KOPT-K1 (cell line): ENCODE results near the gene KCNG1.
"Not testable (repeated sequence)": the region's sequence is repeated elsewhere in the genome, so short reads cannot be mapped to it uniquely, and the experiment has no call there.

Experiments
- H3K27ac ChIP-seq: fragments of 200-600 bp; sonication (generic); 2 replicates; pipeline ENCODE4 v1.5.1; 2016; ENCODE audit warnings: antibody characterized with exemption, mild to moderate bottlenecking, low read depth, low read length; ENCODE audit not compliant: poor library complexity, severe bottlenecking
- H3K36me3 ChIP-seq: fragments of 200-600 bp; sonication (generic); 2 replicates; pipeline ENCODE4 v1.5.1; 2017; ENCODE audit warnings: antibody characterized with exemption, mild to moderate bottlenecking, low read length, moderate library complexity; ENCODE audit not compliant: insufficient read depth
- H3K9me3 ChIP-seq: fragments of 200-600 bp; sonication (generic); 2 replicates; pipeline ENCODE4 v1.5.1; 2017; ENCODE audit warnings: antibody characterized with exemption, low read length, mild to moderate bottlenecking; ENCODE audit not compliant: insufficient read depth, poor library complexity, severe bottlenecking

Gene KCNG1

DNA sequence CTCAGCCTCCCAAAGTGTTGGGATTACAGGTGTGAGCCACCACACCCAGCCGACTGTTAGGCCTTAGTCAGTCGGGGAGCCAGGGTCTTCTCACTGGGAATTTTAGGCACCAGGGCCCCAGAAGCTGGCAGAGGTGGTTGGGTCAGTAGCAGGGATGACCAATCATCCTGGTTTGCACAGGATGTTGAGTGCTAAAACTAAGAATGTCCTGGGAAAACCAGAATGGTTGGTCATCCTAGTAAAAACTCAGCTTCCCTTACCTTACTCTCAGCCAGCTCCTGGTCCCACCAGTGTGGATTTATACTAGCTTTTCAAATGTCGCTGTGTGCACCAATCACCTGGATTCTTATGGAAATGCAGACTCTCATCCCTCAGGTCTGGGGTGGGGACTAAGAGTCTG lies 31.8 kb downstream of the KCNG1 start:
- Histone ChIP-seq H3K27ac (no peak overlapping the region), H3K9me3 (no peaks in the 10 kb centered on the region), H3K36me3 (no peaks in the 10 kb centered on the region)

DNA sequence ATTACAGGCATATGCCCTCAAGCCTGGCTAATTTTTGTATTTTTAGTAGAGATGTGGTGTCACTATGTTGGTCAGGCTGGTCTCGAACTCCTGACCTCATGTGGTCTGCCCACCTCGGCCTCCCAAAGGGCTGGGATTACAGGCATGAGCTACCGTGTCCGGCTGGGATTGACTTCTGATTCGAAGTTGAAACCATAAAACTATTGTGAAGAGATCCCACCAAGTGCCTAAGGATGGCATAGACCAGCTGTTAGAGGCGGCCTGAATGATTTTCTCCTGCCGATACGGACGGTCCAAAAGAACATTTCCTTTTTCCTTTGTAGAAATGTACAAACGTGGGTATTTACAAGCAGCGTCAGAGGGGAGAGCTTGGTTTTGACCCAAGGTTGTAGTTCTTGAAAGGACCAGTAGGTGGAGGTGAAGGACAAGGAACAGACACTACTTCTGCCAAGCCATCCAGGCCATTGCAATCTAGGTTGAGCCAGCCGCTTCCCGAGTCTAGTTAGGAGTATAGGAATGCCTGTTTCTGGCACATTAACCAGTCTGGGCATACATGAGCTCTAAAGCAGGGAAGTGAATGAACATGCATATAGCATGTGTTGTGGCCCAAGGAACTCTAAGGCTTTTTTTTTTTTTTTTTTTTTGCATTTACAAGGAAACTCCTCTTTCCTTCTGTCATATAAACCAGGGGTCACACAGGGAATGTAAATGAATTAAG lies 35.3 kb downstream of the KCNG1 start:
- no peaks in the 10 kb centered on the region for H3K9me3 ChIP-seq

DNA sequence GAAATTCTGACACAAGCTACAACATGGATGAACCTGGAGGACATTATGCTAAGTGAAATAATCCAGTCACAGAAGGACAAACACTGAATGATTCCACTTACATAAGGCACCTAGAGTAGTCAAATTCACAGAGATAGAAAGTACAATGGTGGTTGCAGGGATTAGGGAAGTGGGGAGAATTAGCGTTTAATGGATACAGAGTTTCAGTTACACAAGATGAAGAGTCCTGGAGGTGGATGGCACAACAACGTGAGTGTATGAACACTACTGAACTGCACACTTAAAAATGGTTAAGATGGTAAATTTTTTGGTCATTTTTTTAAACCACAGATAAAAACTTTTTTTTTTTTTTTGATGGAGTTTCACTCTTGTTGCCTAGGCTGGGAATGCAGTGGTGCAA lies 39.6 kb downstream of the KCNG1 start:
- H3K9me3 ChIP-seq, result no peaks in the 10 kb centered on the region
- no peaks in the 10 kb centered on the region for H3K36me3 ChIP-seq
- no peak overlapping the region for H3K27ac ChIP-seq

More for the DNA sequence above, 35.3 kb downstream of the KCNG1 start:
- Histone ChIP-seq H3K36me3 (no peaks in the 10 kb centered on the region), H3K27ac (no peak overlapping the region)

- no peaks in the 10 kb centered on the region for H3K9me3 ChIP-seq
- H3K27ac ChIP-seq, result no peak overlapping the region
- H3K36me3 ChIP-seq, result no peaks in the 10 kb centered on the region
These were observed 40.5 kb downstream of the KCNG1 start for GRCh38 chr20:50982363-50982762.

DNA sequence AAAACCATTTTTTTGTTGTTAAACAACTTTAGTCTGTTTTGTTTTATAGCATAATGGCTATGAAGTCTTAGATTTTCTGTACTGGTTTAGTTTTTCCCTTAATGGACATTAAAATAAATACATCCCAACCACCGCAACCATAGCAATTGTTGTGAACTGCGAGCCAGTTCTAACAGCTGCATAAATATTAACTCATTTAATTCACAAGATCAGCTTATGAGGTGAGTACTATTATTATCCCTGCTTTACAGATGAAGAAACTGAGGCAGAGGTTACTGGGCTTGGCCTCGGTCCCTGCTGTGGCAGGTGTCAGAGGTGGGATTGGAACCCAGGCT lies 41.2 kb downstream of the KCNG1 start:
- Histone ChIP-seq H3K9me3 (no peaks in the 10 kb centered on the region), H3K27ac (no peak overlapping the region), H3K36me3 (no peaks in the 10 kb centered on the region)

DNA sequence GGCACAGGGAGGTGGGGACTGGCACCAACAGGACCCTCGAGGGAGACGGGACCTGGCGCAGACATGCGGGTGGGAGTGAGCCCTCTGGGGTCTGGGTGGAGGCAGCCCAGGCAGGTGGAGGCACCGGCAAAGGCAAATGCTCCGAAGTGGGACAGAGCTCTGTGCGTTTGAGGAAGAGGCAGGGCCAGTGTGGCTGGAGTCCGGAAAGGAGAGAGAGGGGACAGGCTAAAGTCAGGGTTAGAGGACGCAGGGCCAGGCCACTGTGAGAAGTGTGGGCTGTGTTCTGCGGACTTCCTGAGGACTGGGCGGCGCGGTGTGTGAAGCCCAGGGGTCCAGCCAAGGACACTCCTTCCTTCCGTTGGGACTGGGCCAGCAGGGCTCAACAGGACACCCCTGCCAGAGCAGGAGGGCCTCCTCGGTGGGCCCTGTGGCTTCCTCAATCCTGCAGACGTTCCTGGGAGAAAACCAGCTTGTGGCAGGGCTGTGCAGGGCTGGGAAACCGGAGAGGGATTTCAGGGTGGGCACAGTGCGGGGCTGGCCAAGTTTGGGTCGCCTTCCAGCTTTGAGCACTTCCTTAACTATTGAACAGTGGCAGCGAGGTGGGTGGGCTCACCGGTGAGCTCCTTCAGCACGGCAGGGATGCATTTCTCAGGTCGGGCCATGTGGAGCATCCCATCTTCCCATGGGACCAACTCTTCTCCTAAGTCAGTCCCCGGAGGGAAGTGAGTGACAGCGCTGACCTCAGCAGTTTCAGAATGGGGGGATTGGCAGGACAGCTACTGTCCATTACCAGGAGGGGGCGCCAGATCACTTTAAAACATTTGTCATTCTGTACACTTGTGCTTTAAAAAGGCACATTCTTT lies 41.8 kb downstream of the KCNG1 start:
- Histone ChIP-seq H3K27ac (no peak overlapping the region), H3K36me3 (no peaks in the 10 kb centered on the region), H3K9me3 (no peaks in the 10 kb centered on the region)

DNA sequence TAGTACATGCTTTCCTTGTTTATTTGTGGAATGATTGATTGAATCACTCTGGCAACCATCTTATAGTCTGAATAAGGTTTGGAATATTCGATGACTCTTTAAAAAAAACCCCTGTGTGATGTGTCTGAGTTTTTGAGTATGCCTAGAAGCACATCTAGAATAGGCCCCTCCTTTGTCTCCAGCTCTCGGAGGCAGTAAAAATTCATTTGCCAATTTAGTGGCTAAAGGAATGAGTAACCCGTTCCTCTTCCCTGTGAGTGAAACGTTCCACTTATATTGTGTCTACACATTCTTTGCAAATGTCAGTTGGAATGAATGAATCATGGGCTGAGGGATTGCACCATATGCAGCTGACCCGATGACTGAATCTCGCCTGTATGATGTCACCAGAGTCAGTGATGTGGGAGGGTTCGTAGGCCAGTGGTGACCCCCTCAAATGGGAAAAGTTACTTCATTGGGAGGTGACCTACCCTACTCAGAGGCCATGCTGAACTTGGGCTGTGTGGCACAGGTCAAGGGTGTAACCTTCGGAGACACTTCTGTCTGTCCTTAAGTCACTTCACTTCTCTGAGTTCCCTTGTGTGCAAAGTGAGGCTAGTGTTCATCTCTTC lies 42.7 kb downstream of the KCNG1 start:
- Histone ChIP-seq H3K9me3 (no peaks in the 10 kb centered on the region), H3K27ac (no peak overlapping the region), H3K36me3 (no peaks in the 10 kb centered on the region)

- not testable (repeated sequence) for H3K36me3 ChIP-seq, H3K27ac ChIP-seq, H3K9me3 ChIP-seq
These were observed 44.4 kb downstream of the KCNG1 start for GRCh38 chr20:50978533-50978932.

DNA sequence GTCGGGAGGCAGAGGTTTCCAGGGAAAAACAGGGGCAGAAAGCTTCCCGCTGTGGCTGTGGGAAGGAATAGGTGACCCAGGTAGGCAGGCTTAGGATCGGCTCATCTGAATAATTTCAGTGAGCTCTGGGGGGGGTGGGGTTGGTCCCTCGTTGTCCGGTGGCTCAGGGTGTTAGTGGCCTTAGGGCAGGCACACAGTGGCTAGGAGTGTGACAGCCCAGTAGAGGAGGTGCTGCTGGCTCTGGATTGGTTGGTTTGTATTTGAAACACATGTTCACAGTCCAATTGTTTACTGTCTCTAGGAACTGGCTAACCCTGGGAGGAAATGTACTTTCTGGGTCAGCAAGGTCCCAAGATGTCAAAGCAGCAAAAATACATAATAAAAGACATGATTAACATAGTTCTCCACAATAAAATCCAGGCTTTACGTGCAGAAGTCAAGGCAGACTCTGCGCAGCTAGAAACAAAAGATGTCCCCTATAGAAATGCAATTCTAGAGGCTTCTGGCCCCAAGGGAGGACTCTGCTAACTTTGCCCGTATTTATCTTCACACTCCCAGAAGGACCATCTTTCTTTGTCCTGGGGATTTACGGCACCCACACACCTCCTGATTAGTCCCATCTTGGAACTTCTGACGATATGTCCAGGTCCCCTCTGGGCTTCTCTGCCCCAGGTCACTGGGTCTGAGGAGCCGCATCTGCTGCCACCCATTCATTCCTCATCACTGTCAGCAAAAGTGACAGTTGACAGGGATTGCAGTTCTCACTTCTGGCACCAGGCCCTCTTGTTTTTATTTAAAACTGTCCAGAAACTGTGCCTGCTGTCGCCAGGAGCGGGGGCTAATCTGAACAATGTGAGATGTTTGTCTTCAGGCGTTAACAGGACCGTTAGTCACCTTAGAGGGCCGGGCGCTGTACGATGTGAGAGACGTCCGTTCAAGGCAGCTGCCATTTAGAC lies 45.6 kb downstream of the KCNG1 start:
- no peak overlapping the region for H3K27ac ChIP-seq
- no peaks in the 10 kb centered on the region for H3K9me3 ChIP-seq
- no peaks in the 10 kb centered on the region for H3K36me3 ChIP-seq

DNA sequence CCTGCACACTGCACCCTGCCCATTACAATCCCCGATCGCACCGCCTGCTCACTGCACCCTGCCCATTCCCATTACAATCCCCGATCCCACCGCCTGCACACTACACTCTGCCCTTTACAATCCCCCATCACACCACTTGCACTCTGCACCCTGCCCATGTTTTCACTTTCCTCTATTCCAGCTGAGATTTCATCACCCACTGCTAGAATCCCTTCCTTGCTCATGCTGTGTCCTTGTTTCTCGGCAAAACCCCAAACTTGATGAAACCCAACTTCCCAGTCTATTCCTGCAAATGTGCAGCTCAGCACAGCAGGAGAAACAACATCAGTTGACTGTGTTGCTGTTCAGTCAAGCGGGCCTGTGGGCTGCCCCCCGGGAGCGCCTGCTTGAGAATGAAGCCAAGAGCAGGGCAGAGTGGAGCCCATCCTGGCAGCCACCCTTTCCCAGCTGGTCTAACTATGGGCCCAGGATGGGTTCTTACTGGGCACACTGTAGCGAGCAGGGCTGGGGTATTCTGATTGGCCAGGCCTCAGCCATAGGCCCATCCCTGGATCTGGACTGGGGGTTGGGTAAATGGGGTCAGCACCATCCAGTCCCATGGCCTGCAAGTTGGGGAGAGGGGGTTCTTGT lies 47.1 kb downstream of the KCNG1 start:
- Histone ChIP-seq H3K27ac (no peak overlapping the region), H3K36me3 (no peaks in the 10 kb centered on the region), H3K9me3 (no peaks in the 10 kb centered on the region)

DNA sequence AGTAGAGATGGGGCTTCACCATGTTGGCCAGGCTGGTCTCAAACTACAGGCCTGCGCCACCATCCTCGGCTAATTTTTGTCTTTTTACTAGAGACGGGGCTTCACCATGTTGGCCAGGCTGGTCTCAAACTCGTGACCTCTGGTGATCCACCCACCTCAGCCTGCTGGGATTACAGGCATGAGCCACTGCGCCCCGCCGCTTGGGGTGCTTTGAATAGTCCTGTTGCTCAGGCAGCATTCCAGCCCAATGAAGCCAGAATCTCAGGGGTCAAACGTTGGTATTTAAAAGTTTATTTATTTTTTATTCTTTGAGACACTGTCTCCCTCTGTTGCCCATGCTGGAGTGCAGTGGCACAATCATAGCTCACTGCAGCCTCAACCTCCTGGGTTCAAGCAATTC lies 53.0 kb downstream of the KCNG1 start:
- Histone ChIP-seq H3K9me3 (no peaks in the 10 kb centered on the region), H3K27ac (no peak overlapping the region), H3K36me3 (no peaks in the 10 kb centered on the region)

DNA sequence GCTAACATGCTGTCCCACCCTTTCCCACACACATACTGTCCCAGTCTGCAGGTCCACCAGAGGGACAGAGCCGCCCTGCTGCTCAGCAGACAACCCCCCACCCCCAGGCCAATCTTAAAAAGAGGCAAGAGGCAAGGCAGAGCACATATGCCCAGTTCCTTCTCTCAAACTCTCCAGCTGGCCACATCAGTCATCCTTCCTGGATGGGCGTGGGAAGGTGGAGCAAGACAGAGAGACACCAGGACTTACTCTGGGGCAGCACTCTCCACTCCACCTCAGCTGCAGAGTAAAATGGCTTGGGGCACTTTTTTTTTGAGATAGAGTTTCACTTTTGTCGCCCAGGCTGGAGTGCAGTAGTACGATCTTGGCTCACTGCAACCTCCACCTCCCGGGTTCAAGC lies 53.5 kb downstream of the KCNG1 start:
- Histone ChIP-seq H3K27ac (no peak overlapping the region), H3K36me3 (no peaks in the 10 kb centered on the region), H3K9me3 (no peaks in the 10 kb centered on the region)

DNA sequence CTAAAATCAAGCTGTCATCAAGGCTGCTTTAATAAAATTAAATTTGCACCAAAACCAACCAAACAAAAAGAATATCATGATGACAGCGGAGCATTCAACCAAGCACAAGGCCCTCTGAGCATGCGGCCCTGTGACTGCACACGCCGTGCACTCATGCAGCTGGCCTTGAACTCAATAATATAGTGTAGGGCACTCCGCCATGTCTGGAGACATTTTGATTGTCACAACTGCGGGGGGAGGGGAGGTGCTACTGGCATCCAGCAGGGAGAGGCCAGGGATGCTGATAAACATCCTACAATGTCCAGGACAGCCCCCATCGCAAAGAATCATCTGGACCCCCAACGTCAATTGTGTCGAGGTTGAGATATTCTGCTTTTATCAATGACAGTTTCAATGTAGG lies 54.6 kb downstream of the KCNG1 start:
- no peaks in the 10 kb centered on the region for H3K36me3 ChIP-seq
- H3K27ac ChIP-seq, result no peak overlapping the region
- no peaks in the 10 kb centered on the region for H3K9me3 ChIP-seq

- Histone ChIP-seq H3K27ac (no peak overlapping the region), H3K9me3 (no peaks in the 10 kb centered on the region), H3K36me3 (no peaks in the 10 kb centered on the region)
These were observed 55.3 kb downstream of the KCNG1 start for GRCh38 chr20:50967586-50967985.
